T-helper 9 cell (primary cell): Measurements from ENCODE around the gene TAF11L10.
"Not testable (repeated sequence)": the region's sequence is repeated elsewhere in the genome, so short reads cannot be mapped to it uniquely, and the experiment has no call there.

ENCODE experiments used
- DNase-seq: peaks from one replicate; pipeline ENCODE4 v3.0.0-alpha.2; 2020
- total RNA-seq, 2 donors: gene quantifications; one replicate each; lab custom pipeline; 2026; lab: John Stamatoyannopoulos, UW

Gene TAF11L10
- 0 reads per million in 2 donors for total RNA-seq

DNA sequence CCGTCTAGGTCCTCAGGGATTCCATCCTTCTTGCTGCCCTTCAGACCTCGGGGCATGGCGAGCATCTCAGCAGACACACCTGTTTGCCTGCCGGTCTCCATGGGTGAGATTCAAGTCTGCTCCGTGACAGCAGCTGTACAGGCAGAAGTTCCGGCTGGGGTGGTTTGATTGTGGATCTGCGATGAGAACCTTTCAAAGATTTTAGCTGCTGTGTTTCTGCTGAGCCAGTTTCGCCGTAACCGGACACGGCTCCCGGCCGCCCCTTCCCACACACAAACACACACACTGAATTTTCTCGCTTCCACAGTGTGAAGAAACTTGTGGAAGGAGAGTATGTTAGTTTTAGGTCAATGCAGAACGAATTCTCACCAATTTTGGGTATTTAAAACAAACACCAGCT lies at the start of gene TAF11L10:
Gene TAF11L10, minus strand, starts transcription at position 101 of the 400 bp plus-strand sequence.
- not testable (repeated sequence) for DNase-seq

- no peak for DNase-seq
Measured at GRCh38 chr5:17634160-17634559, 36.5 kb upstream of the TAF11L10 start, which contains the start of gene TAF11L14. Gene TAF11L14 (plus strand): TSS chr5:17634460.

DNA sequence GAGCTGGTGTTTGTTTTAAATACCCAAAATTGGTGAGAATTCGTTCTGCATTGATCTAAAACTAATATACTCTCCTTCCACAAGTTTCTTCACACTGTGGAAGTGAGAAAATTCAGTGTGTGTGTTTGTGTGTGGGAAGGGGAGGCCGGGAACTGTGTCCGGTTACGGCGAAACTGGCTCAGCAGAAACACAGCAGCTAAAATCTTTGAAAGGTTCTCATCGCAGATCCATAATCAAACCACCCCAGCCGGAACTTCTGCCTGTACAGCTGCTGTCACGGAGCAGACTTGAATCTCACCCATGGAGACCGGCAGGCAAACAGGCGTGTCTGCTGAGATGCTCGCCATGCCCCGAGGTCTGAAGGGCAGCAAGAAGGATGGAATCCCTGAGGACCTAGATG lies 34.2 kb upstream of the TAF11L10 start, which contains the start of gene TAF11L13:
Gene TAF11L13, plus strand, starts transcription at position 301 of the 400 bp plus-strand sequence.
- not testable (repeated sequence) for DNase-seq

- DNase-seq: no peak
Measured at GRCh38 chr5:17625686-17626085, 28.1 kb upstream of the TAF11L10 start.

DNA sequence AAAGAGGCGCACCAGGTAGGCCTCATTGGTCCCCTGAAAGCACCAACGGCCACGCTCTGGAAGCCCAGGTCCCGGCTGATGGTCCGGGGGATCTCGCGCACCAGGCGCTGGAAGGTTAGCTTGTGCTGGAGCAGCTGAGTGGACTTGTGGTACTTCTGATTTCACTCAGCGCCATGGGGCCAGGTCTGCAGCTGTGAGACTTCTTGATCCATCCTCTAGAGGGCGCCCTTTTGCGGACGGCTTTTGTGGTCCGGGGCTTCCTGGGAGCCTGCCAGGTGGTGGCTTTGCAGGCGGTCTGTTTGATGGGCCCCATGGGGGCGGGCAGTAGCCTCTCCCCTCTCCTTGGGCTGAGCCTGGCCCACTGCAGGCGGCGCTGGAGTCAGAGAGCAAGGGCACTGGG lies 23.0 kb upstream of the TAF11L10 start:
- DNase-seq: no peak

- no peak for DNase-seq
Measured at GRCh38 chr5:17619354-17619753, 21.7 kb upstream of the TAF11L10 start.

DNA sequence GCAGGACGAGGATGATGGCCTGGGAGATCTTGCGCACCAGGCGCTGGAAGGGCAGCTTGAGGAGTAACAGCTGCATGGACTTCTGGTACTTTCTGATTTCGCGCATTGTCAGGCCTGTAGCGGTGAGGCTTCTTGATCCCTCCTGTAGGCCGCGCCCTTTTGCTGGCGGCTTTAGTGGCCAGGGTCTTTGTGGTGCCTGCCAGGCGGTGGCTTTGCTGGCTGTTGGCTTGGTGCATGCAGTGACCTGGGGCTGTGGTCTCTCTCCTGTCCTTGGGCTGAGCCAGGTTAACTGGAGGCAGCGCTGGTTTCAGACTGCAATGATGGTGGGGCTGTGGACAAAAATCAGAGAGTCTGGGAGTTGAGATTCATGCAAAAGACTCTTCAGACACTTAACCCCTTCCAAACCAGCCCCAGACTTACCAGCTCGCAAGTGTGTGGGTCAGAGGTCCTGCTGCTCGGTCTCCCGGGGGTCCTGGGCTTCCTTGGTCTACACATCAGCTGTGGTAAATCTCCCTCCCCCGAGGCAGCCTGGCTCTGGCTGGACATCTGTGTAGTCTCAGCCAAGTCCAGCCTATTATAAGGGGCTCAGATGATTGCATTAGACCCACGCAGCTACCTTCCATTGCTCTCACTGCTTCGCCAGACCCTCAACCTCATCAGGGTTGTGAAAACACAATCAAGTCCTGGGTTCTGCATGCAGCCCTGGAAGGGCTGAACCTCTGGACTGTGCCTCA lies 17.4 kb upstream of the TAF11L10 start:
- DNase-seq: no peak

GRCh38 chr5:17610092-17610491 lies 12.5 kb upstream of the TAF11L10 start, which contains the start of gene TAF11L12:
Gene TAF11L12 (plus strand): TSS chr5:17610392.
- DNase-seq: not testable (repeated sequence)

DNA sequence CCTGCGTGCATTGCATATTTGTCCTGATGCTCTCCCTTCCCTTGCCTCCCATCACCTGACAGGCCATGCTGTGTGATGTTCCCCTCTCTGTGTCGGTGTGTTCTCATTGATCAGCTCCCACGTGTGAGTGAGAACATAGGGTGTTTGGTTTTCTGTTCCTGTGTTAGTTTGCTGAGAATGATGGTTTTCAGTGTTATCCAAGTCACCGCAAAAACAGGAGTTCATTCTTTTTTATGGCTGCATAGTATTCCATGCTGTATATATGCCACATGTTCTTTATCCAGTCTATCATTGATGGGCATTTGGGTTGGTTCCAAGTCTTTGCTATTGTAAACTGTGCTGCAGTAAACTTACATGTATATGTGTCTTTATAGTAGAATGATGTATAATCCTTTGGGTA lies 9.8 kb upstream of the TAF11L10 start:
- not testable (repeated sequence) for DNase-seq

- no peak for DNase-seq
Measured at GRCh38 chr5:17604951-17605350, 7.3 kb upstream of the TAF11L10 start.

- DNase-seq: not testable (repeated sequence)
Measured at GRCh38 chr5:17603880-17604279, 6.3 kb upstream of the TAF11L10 start, which contains the start of gene TAF11L11. Gene TAF11L11 (plus strand): TSS chr5:17604183.

DNA sequence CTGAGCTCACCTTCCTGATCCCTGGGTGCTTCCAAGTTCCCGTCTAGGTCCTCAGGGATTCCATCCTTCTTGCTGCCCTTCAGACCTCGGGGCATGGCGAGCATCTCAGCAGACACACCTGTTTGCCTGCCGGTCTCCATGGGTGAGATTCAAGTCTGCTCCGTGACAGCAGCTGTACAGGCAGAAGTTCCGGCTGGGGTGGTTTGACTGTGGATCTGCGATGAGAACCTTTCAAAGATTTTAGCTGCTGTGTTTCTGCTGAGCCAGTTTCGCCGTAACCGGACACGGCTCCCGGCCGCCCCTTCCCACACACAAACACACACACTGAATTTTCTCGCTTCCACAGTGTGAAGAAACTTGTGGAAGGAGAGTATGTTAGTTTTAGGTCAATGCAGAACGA lies 3.4 kb downstream of the TAF11L10 start, which contains the start of gene TAF11L9:
Gene TAF11L9, minus strand, starts transcription at position 140 of the 400 bp plus-strand sequence.
- DNase-seq: not testable (repeated sequence)

- not testable (repeated sequence) for DNase-seq
Measured at GRCh38 chr5:17590860-17591259, 6.8 kb downstream of the TAF11L10 start, which contains the start of gene TAF11L8. Gene TAF11L8 (minus strand): TSS chr5:17590960.

- DNase-seq: not testable (repeated sequence)
Measured at GRCh38 chr5:17585658-17586057, 12.0 kb downstream of the TAF11L10 start, which contains the start of gene TAF11L7. Gene TAF11L7 (minus strand): TSS chr5:17585758.
